ENCODE results near the gene TLX2. TPM values are rescaled to one million over a fixed set of nuclear protein-coding genes. Genes with fewer than 3 reads are reported as not detected.

The TLX2 gene
- total RNA-seq, 1 experiment from 2014 or later = not detected

GRCh38 chr2:74488643-74489481 lies 25.4 kb upstream of the TLX2 start:
- POLR2A ChIA-PET (ENCODE audit: low non-redundant PET) = no interaction called here

GRCh38 chr2:74489906-74490305 lies 24.3 kb upstream of the TLX2 start:
- H3K27ac ChIP-seq (ENCODE audit: low read depth, low read length, poor library complexity, severe bottlenecking) = no peak overlapping the region
- no peak for TF ChIP-seq EZH2 (IDR thresholded peaks at IDR 0.05; ENCODE audit: borderline replicate concordance, low read depth, low read length, poor library complexity, severe bottlenecking)
- no peak for TF ChIP-seq CTCF (conservative IDR thresholded peaks at IDR 0.05; ENCODE audit: low read depth, low read length)
- H3K36me3 ChIP-seq (ENCODE audit: insufficient read depth, low read length, poor library complexity, severe bottlenecking) = peaks cover 27% of the 10 kb centered on the region
- BruUV-seq (replicated peaks) = no TSS peak
- no peaks in the 10 kb centered on the region for H3K9me3 ChIP-seq (ENCODE audit: low read depth, low read length, poor library complexity, severe bottlenecking)
- H3K4me1 ChIP-seq (ENCODE audit: insufficient read depth, low read length, poor library complexity, severe bottlenecking) = no peaks in the 10 kb centered on the region
- intact Hi-C loops (cut with micrococcal nuclease; ENCODE audit: unreplicated experiment) = no loop called here
- H3K4me3 ChIP-seq (ENCODE audit: low read depth, low read length, poor library complexity, severe bottlenecking) = no peak overlapping the region
- no peaks in the 10 kb centered on the region for H3K27me3 ChIP-seq (replicated peaks; ENCODE audit: insufficient read depth, low read depth, low read length, poor library complexity)
- ChIA-PET CTCF (no interaction called here), POLR2A (ENCODE audit: low non-redundant PET) (no interaction called here)
- no peak for DNase-seq (ENCODE audit: low spot score)

More at GRCh38 chr2:74488643-74489481, 25.4 kb upstream of the TLX2 start:
- H3K4me1 ChIP-seq (ENCODE audit: insufficient read depth, low read length, poor library complexity, severe bottlenecking) = peaks cover 2% of the 10 kb centered on the region
- no peak overlapping the region for H3K27ac ChIP-seq (ENCODE audit: low read depth, low read length, poor library complexity, severe bottlenecking)
- BruUV-seq (replicated peaks) = no TSS peak
- TF ChIP-seq EZH2 (IDR thresholded peaks at IDR 0.05; ENCODE audit: borderline replicate concordance, low read depth, low read length, poor library complexity, severe bottlenecking) = no peak
- no peak for TF ChIP-seq CTCF (conservative IDR thresholded peaks at IDR 0.05; ENCODE audit: low read depth, low read length)
- H3K27me3 ChIP-seq (replicated peaks; ENCODE audit: insufficient read depth, low read depth, low read length, poor library complexity) = no peaks in the 10 kb centered on the region
- CTCF ChIA-PET = no interaction called here
- DNase-seq (ENCODE audit: low spot score) = no peak
- no peak overlapping the region for H3K4me3 ChIP-seq (ENCODE audit: low read depth, low read length, poor library complexity, severe bottlenecking)
- intact Hi-C loops (cut with micrococcal nuclease; ENCODE audit: unreplicated experiment) = no loop called here
- peaks cover 27% of the 10 kb centered on the region for H3K36me3 ChIP-seq (ENCODE audit: insufficient read depth, low read length, poor library complexity, severe bottlenecking)
- no peaks in the 10 kb centered on the region for H3K9me3 ChIP-seq (ENCODE audit: low read depth, low read length, poor library complexity, severe bottlenecking)

GRCh38 chr2:74491648-74492544 lies 22.4 kb upstream of the TLX2 start:
- TF ChIP-seq CTCF (conservative IDR thresholded peaks at IDR 0.05; ENCODE audit: low read depth, low read length) (no peak), EZH2 (IDR thresholded peaks at IDR 0.05; ENCODE audit: borderline replicate concordance, low read depth, low read length, poor library complexity, severe bottlenecking) (no peak)
- Histone ChIP-seq H3K4me3 (ENCODE audit: low read depth, low read length, poor library complexity, severe bottlenecking) (no peak overlapping the region), H3K27me3 (replicated peaks; ENCODE audit: insufficient read depth, low read depth, low read length, poor library complexity) (no peaks in the 10 kb centered on the region), H3K9me3 (ENCODE audit: low read depth, low read length, poor library complexity, severe bottlenecking) (no peaks in the 10 kb centered on the region), H3K4me1 (ENCODE audit: insufficient read depth, low read length, poor library complexity, severe bottlenecking) (no peaks in the 10 kb centered on the region), H3K36me3 (ENCODE audit: insufficient read depth, low read length, poor library complexity, severe bottlenecking) (peaks cover 27% of the 10 kb centered on the region), H3K27ac (ENCODE audit: low read depth, low read length, poor library complexity, severe bottlenecking) (no peak overlapping the region)
- DNase-seq (ENCODE audit: low spot score) = no peak
- ChIA-PET POLR2A (ENCODE audit: low non-redundant PET) (no interaction called here), CTCF (no interaction called here)
- intact Hi-C loops (cut with micrococcal nuclease; ENCODE audit: unreplicated experiment) = no loop called here
- BruUV-seq (replicated peaks) = no TSS peak
